Activated gamma-delta T cell (primary cell): Measurements from ENCODE around the gene PSMD7.

Source experiments
- DNase-seq: peaks from one replicate; lab custom pipeline; 2025; lab: John Stamatoyannopoulos, UW
- total RNA-seq, 2 donors: gene quantifications; one replicate each; lab custom pipeline; 2026; lab: John Stamatoyannopoulos, UW

The PSMD7 gene
- total RNA-seq: 118 reads per million in 2 donors

DNA sequence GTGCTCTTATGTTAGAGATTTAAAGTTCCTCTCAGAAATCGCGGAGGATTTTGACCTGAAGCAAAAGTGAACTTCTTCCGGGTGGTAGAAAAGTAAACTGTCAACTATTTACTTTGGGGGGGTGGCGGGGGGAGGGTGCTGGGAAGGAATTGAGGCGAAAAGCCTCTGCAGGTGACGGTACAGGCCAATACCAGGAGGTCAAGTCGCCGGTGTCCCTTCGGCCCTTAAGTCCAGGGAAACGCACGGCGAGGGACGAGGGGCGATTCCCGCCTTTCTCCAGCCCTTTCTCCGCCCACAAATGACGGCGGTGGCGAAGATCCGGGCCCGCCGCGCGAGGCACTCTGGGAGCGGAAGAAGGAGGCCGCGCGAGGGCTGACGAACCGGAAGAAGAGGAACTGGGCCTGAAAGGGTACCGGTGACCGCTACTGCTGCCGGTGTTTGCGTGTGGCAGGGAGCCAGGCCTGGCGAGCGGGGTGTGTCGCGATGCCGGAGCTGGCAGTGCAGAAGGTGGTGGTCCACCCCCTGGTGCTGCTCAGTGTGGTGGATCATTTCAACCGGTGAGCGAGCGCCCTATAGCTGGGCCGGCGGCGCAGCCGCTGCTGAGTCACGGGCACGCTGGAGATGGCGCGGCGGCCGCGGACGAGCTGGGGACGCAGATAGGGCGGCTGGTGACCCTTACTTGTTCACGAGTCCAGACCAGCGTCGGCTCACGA lies at the start of gene PSMD7:
Gene PSMD7, plus strand, starts transcription at position 383 of the 713 bp plus-strand sequence. Its CDS starts 101 bp downstream, at position 484.
- DNase-seq: peak; percentile 79

- DNase-seq: no peak
Observed at GRCh38 chr16:74249254-74249653, 47.4 kb upstream of the PSMD7 start.

GRCh38 chr16:74249846-74250245 lies 46.8 kb upstream of the PSMD7 start:
- DNase-seq: no peak

GRCh38 chr16:74252329-74252728 lies 44.3 kb upstream of the PSMD7 start:
- no peak for DNase-seq

DNA sequence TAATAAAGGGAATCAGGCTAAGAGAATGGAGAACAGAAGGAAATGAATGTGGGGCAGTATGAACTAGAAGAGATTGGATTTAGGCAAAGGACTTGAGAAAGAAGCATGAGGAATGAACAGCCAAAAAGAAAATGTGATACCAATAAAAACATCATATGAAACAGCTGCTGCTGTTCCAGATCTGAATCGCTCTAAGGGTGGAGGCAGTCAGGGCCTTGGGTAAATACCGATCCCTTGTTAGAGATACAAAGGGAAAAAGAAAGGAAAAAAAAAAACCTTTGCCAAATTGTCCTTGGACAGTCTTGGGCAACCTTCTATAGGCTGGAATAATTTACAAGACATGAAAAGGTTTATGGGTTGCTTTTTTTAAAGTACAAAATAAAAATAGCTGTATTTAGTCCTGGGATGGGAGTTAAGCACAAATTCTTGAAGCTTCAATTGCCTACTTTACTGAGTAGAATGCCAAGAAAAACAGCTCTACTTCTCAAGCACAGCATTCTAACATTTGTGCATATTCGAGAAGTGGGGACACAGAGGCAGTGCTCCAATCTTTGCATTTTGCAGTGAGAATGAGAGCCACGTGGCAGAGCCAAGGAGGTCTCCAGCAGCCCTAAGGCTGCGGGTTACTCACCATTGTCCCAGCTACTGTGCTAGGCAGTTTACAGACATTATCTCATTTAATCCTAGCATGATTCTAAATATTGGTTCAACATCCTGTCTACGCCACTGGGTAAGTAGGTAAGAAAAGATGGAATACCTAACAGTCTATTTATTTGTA lies 43.3 kb upstream of the PSMD7 start:
- no peak for DNase-seq

DNA sequence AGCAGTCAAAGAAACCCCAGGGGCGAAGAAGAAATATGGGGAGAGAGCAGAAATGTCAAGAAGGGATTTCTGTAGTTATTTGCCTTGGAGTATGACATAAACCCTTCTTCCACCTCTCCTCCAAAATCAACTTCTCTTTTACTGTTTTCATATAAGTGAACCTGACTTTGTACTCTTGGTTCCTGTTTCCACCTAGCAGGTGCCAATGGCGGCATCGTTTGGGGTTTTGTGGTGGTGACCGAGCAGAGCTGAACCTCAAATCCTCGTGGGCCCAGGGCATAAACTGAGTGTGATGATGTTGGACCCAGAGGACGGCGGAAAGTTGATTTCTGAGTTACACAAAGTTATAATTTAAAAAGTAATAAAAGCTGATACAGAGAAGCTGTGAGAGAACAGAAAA lies 39.6 kb upstream of the PSMD7 start:
- DNase-seq: no peak

DNA sequence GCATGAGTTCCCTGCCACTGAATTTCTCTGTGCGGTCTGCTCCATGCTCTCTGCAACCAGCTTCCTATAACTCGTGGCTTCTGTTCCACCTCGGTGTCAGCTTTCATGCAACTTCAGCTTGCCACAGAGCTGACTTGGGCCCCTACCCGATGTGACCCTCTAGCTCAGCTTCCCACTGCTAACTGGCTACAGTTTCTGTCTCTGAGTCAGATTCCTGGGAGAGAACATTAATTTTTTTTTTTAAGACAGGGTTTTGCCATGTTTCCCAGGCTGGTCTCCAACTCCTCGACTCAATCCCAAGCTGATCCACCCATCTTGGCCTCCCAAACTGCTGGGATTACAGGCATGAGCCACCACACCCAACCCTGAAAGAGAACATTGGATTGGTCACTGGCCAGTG lies 35.5 kb upstream of the PSMD7 start:
- no peak for DNase-seq

GRCh38 chr16:74264811-74265210 lies 31.8 kb upstream of the PSMD7 start:
- DNase-seq: no peak

DNA sequence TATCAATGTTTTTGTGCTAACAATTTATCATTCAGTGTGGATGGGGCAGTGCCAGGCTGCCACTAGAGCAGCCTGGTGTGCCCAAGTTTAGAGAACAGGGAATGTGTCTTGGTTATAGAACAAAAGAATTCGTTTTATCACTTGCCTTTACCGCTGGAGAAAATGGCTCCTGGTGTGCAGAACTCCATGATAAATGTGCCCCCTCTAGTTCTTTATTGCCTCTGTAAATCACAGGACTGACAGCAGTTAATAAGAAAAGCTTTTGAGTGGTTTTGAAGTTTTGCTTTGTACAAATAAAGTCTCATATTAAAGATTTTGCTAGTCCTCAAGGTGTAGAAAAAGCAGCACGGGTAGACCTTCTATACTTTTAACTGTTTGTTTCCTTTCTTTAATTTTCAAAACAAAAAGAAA lies 28.2 kb upstream of the PSMD7 start:
- DNase-seq: no peak

DNA sequence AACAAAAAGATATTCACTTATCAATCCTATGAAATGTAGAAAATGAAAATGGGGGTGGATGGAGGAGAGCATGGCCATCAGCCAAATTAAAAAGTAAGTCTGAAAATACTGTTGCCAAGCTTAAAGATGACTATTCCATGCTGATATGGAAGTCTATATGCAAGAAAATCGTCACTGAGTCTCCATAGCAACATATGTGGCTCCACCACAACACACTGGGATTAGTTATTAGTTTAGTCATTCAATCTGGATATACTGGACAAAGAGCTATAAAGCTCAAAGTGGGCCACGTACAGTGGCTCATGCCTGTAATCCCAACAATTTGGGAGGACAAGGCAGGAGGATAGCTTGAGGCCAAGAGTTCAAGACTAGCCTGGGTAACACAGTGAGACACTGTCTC lies 24.7 kb upstream of the PSMD7 start:
- DNase-seq: no peak

DNA sequence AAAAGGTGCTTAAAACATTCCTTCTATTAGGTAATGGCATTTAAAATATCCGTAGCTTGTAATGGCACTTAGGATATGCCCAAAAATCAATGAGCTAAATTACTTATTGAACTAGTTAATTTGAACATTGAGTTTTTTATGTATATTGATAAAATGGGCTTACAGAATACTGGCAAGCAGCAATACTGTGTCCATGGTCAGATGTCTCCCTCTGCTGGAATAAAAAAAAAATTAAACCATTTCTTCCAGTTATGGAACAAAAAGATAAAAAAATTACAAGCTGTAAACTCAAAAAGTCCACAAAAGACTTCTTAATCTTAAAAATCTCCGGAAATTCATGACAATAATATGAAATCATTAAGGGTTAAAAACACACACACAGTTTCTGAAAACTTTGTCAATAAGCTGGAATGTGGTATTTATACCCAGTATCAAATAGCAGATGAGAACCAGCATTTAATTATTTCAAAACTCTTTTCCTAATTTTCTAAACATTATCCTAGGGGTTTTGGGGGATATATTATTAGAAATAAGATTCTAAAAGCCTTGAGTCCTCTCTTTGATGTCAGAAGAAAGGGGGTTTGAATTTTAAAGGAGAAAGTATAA lies 21.5 kb upstream of the PSMD7 start:
- no peak for DNase-seq

GRCh38 chr16:74275711-74276110 lies 20.9 kb upstream of the PSMD7 start:
- no peak for DNase-seq

DNA sequence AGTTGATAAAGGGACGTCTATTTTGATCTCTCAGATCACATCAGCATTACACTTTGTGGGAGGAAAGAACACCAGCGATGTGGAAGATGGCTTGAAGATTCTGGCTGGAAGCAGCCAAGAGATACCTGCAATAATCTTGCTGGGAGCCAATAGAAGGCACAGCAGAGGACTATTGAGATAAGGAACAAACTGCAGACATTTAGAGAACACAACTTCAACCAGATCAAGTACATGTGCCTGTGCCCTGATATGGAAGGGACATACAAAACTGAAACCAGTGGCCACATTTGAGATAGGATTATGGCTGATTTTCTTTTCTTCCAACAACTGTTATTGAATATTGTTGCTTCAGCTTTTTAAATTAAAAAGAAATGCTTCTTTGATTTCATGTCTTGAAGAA lies 18.6 kb upstream of the PSMD7 start:
- DNase-seq: no peak

- no peak for DNase-seq
Observed at GRCh38 chr16:74279266-74279665, 17.3 kb upstream of the PSMD7 start.

DNA sequence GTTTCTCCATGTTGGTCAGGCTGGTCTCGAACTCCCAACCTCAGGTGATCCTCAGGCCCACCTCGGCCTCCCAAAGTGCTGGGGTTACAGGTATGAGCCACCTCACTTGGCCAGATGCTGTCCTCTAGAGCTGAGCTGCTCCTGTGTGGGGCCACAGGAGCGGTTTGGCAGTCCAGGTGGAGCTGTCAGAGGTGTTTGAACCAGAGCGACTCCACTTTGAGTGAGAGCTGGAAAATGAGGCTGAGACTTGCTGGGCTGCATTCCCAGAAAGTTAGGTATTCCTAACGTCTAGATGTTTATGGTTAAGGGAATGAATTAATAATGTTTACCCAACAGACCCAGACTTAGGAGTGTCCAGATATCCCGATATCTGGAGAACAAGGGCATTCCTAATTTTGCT lies 16.8 kb upstream of the PSMD7 start:
- DNase-seq: no peak

- no peak for DNase-seq
Observed at GRCh38 chr16:74280448-74280847, 16.2 kb upstream of the PSMD7 start.

DNA sequence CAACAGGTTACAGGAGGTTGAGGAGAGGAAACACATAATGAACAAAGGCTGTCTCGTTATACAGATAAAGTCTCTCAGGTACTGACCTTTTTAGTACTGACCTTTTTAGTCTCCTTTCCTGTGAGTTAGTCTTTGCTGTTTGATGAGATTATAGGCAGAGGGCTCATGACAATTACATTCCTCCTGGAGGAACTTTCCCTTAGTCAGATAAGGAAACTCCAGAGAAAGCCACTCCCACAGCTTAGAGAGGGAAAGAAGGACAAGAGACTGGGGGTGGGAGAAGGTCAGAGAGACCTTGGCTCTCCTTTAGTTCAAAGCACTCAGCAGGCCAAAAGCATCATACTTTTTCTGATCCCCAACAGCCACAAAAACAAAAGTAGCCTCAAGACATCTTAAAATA lies 15.3 kb upstream of the PSMD7 start:
- no peak for DNase-seq

GRCh38 chr16:74283716-74284115 lies 12.9 kb upstream of the PSMD7 start:
- no peak for DNase-seq

DNA sequence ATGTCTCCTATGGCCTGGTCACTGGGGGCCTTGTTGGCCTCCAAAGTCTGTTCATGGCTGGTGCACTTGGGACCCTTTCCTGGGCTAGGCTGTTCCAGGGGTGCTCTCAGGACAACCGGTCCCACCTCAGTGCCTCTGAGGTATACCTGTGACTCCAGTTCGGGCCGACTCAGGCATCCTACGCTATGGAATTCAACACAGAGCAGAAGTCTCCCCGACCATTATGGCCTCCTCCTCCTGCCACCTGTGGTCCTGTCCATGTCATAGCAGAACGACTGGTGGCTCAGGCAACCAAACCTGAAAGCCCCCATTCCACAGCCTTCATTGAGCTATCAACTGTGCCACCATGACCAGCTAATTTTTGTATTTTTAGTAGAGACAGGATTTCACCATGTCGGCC lies 8.5 kb upstream of the PSMD7 start:
- DNase-seq: no peak

DNA sequence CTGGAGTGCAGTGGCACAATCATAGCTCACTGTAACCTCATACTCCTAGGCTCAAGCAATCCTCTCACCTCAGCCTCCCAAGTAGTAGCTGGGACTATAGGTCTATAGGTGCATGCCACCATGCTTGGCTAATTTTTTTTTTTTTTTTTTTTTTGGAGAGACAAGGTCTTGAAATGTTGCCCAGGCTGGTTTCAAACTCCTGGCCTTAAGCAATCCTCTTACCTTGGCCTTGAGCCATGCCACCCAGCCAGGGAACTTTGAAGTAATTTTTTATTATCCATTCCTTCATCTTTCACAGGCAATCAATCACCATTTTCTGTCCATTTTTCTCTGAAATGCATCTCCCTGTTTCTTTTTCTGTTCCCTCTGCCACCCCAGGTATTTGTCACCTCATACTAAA lies 6.3 kb upstream of the PSMD7 start:
- no peak for DNase-seq

- DNase-seq: no peak
Observed at GRCh38 chr16:74291176-74291575, 5.4 kb upstream of the PSMD7 start.

DNA sequence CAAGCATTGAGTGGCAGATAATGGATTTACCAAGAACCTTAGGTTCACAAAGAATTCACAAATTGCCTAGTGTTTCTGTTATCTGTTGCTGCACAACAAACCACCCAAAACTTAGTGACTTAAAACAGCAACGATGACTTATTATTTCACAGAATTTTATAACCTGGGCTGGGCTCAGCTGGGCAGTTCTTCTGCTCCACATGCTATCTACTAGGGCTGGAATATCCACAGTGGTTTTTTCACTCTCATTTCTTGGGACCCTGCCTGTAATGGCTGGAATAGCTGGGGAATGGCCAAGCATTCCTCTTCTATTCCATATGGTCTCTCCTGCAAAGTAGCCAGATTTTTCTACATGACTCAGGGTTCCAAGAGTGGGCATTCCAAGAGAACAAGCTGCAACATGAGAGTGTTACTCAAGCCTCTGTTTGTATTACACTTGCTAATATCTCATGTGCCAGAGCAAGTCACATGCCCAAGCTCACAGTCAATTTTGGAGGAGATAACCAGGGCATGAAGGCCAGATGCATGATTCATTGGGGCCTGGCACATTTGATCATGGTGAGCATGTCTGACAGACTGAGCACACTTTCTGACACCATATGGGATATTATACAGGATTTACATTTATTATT lies 4.9 kb upstream of the PSMD7 start:
- no peak for DNase-seq

- no peak for DNase-seq
Observed at GRCh38 chr16:74296104-74296431, 546 bp upstream of the PSMD7 start.
